ENCODE measurements around the gene COLEC11.

The COLEC11 gene

DNA sequence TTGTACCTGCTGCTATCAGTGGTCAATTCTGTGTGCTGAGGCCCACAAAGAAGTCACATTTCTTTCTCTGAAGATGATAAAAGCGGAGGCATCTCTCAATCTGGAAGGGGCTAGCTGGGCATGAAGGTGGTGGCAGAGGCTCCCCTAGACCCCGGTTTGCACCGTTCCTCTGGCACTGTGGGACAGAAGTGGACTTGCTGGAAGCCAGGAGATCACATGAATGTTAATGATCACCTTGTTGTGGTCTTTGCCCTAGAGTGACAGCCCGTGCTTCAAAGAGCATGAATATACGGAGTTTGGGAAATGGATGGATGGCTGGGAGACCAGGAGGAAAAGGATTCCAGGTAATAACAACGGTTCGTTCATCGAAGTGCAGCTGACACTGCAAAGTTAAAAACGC lies 83.3 kb downstream of the COLEC11 start:
- no peak for DNase-seq

DNA sequence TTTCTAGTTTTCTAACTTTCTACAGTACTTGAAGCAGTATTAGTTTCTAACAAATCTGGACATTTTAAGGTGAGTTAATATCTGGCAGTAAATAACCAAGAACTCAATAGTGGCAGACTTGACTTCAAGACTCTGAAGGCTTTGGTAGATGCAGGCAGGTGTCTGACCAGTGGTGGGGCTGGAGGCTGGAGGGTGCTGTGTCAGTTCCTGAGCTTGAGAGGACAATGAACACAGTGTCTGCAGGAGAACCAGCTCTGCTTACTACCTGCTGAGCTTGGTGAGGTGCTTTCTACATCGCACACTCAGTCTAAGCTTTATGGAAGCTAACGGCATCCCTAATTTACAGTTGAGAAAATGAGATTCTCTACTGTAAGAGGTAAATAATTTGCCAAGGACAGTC lies 84.3 kb downstream of the COLEC11 start:
- DNase-seq = no peak

DNA sequence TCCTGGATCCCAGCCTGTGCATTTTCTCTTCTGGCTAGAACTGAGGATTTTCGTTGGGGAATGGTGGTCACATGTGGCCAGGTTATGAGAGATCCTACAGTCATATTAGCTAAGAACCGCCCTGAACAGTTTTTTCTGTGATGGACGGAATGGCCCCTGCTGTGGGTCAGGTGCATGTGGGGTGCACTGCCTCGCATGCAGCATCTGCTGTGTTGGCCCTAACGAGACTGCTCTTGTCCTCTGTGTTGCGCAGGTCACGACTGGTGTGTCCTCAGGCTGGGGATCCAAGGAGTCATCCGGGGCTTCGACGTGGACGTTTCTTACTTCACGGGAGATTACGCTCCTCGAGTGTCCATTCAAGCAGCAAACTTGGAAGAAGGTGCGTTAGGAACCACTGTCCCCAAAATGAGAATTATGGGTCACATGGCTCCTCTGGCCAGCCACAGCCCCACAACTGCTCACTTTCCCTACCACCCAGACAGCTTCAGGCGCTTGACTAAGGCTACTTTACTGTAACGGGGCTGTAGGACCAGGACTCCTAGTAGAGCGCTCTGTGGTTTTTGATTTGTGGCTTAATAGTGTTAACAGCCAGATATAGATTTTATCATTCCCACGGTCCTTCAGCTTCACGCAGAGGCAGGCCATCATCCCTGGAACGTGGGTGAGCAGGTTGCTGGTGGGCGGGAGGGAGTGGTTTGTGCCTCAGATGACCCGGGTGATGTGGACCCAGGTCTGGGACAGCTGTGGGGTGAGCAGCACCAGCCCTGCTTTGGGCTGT lies 84.9 kb downstream of the COLEC11 start:
- no peak for DNase-seq

DNA sequence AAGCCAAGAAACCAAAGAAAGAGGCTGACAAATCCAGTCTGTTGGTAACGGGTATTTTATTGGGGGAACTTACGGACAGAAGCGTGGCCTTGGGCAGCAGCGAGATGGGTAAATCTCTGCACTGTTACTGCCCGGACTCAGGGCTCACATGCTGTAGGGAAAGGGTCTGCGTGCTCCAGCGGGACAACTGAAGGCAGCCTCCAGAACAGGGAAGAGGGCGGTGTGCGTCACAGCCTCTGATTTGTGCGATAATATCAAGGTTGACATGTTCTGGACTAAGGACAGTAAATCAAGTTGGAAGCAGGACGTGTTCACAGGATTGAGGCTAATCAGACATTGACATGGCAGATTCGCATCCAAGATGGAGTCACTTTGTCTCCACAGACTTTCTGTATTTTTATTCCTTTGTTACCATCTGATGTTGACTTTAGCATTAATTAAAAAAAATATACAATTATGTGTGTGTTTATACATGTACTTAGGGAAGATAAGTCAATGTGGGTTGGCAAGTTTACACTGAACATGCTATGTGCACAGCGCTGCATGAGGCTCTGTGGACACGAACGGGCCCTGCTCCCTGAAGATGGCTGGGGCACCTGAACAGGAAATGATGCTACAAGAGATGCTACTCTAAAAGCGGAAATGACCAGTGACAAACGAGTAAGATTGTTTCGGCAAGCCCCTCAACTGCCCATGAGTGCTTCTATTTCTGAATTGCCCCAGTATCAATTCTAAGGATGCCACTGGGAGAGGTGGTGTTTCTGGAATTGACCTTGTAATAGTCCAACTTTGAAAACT lies 85.8 kb downstream of the COLEC11 start:
- no peak for DNase-seq

DNA sequence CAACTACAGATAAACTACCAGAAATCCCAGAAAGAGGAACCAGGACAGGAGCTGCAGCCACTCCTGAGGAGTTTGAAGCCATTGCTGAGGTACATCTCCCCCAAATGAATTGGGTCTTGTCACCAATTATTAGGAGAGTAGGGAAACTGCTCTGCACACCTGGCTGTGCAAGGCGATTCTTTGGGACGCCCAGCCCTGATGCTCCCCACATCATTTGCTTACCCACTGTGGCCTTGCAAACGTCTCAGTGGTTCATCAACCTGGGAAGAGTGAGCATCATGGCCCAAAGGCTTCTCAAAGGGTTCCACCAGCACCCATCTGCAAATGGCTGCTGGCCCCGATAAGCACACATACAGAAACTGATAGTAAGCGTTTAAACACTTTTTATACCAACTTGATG lies 86.7 kb downstream of the COLEC11 start:
- DNase-seq = no peak

DNA sequence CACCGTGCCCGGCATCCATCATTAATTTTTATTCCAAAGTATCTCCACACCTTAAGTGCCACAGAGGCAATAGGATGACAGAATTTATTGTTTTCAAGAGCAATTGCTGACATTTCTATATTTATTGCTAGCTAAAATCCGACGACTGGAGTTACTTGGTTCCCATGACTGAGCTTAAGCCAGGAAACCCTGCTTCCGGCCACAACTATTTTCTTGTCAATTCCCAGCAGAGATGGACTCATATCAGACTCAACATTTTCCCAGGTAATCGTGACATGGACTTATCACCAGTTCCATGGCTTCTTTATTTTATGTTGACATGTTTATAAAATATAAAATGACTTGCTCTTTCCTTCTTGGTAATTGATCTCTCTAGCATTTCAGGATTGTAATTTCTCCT lies 87.9 kb downstream of the COLEC11 start:
- no peak for DNase-seq

DNA sequence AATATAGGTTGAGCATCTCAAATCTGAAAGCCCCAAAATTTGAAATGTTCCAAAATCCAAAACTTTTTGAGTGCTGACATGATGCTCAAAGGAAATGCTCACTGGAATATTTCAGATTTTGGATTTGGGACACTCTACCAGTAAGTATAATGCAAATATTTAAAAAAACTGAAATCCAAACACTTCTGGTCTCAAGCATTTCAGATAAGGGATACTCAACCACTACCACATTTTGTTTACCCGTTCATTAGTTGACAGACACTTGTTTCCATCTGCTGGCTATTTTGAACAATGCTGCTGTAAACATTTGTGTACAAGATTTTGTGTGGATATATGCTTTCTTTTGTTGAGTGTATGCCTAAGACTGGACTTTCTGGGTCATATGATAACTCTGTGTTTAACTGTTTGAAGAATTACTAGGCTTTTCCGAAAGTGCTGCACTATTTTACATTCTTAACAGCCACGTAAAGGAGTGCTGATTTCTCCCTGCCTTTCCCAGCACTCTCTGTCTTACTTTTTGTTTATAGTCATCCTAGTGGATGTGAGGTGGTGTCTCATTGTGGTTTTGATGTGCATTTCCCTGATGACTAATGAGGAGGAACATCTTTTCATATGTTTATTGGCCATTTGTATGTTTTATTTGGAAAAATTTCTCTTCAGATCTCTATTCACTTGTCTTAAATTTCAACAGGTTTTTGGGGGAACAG lies 89.0 kb downstream of the COLEC11 start:
- DNase-seq = no peak

DNA sequence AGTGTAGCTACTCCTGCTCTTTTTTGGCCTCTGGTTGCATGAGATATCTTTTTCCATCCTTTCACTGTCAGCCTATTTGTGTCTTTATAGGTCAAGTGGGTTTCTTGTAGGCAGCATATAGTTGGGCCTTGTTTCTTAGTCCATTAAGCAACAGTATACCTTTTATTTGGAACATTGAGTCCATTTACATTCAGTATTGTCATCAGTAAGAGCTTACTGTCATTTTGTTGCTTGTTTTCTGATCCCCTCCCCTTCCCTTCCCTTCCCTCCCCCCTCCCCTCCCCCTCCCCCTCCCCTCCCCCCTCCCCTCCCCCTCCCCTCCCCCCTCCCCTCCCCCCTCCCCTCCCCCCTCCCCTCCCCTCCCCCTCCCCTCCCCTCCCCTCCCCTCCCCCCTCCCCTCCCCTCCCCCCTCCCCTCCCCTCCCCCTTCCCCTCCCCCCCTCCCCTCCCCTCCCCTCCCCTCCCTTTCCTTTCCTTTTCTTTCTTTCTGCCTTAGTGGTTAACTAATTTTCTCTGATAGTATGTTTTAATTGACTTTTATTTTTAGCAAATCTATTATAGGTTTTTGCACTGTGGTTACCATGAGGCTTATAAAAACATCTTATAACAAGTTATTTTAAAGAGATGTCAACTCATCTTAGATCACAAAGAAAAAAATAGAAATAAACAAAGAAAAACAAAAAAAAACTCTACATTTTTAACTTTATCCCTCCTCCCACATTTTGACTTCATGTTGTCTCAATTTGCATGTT lies 95.3 kb downstream of the COLEC11 start:
- no peak for DNase-seq

DNA sequence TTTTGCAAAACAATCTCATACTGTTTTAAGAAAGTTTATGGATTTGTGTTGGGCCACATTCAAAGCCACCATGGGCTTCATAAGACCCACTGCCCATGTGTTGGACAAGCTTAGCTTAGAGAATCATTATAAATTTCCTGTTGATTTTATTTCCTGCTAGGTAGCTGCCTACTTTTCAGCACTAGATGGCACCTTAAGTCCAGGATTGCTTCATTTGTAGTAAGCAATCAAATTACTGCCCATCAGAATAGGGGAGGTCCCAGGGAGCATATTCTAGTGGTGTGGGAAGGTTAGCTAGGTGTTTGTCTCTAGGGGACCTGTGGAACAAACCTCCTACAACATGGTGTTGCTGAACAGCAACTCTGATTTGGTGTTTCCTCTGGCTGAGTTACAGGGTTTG lies 97.5 kb downstream of the COLEC11 start:
- no peak for DNase-seq

All from stimulated activated CD8-positive, alpha-beta memory T cell treated with anti-CD3 and anti-CD28 coated beads, Interleukin-4, amount 100 ng/mL, for 48 hours (primary cell).